H9 (cell line): ENCODE results near the gene DIPK1C. TPM values are rescaled to one million over a fixed set of nuclear protein-coding genes. Genes with fewer than 3 reads are reported as not detected.

Experiments
- DNase-seq: peaks from one replicate; pipeline ENCODE4 v3.0.0-alpha.2; 2017
- H2AFZ ChIP-seq: one replicate; pipeline ENCODE4 v1.6.1; 2013; ENCODE audit warnings: mild to moderate bottlenecking, low read length, control low read depth, moderate library complexity
- H2AK5ac ChIP-seq: 2 replicates; pipeline ENCODE4 v1.6.1; 2013; ENCODE audit warnings: low read length, control low read depth, mixed read lengths; ENCODE audit not compliant: insufficient read length
- H2BK120ac ChIP-seq: one replicate; pipeline ENCODE4 v1.6.1; 2013; ENCODE audit warnings: low read depth, mild to moderate bottlenecking, low read length, control low read depth, inconsistent platforms; ENCODE audit not compliant: poor library complexity, severe bottlenecking
- H2BK12ac ChIP-seq: 2 replicates; pipeline ENCODE4 v1.6.1; 2013; ENCODE audit warnings: low read length, control low read depth, mixed read lengths, low read depth; ENCODE audit not compliant: insufficient read length
- H2BK15ac ChIP-seq: 2 replicates; pipeline ENCODE4 v1.6.1; 2013; ENCODE audit warnings: low read depth, low read length, control low read depth
- H2BK20ac ChIP-seq: one replicate; pipeline ENCODE4 v1.6.1; 2013; ENCODE audit warnings: low read depth, mild to moderate bottlenecking, low read length, control low read depth, inconsistent platforms; ENCODE audit not compliant: poor library complexity, severe bottlenecking
- H2BK5ac ChIP-seq: 2 replicates; pipeline ENCODE4 v1.6.1; 2013; ENCODE audit warnings: low read length, control low read depth, mixed read lengths; ENCODE audit not compliant: insufficient read length
- H3K14ac ChIP-seq: 2 replicates; pipeline ENCODE4 v1.6.1; 2013; ENCODE audit warnings: low read length, control low read depth; ENCODE audit not compliant: insufficient read depth
- H3K18ac ChIP-seq: 2 replicates; pipeline ENCODE4 v1.6.1; 2013; ENCODE audit warnings: low read depth, mild to moderate bottlenecking, mixed read lengths, low read length, control low read depth; ENCODE audit not compliant: insufficient read length
- H3K23ac ChIP-seq: 2 replicates; pipeline ENCODE4 v1.6.1; 2013; ENCODE audit warnings: low read length, control low read depth, mixed read lengths, low read depth; ENCODE audit not compliant: insufficient read length
- H3K23me2 ChIP-seq: 2 replicates; pipeline ENCODE4 v1.6.1; 2013; ENCODE audit warnings: low read depth, mild to moderate bottlenecking, mixed read lengths, low read length, control low read depth; ENCODE audit not compliant: insufficient read length, poor library complexity, severe bottlenecking
- H3K27ac ChIP-seq: 2 replicates; pipeline ENCODE4 v1.5.1; 2013; ENCODE audit warnings: low read length, control low read depth, mixed read lengths, low read depth; ENCODE audit not compliant: insufficient read length
- H3K27me3 ChIP-seq: 2 replicates; pipeline ENCODE4 v1.6.1; 2013; ENCODE audit warnings: low read length, control low read depth, inconsistent platforms; ENCODE audit not compliant: insufficient read depth
- H3K4ac ChIP-seq: 2 replicates; pipeline ENCODE4 v1.6.1; 2013; ENCODE audit warnings: low read depth, mild to moderate bottlenecking, control low read depth, inconsistent platforms, low read length, moderate library complexity
- H3K4me1 ChIP-seq: 2 replicates; pipeline ENCODE4 v1.6.1; 2013; ENCODE audit warnings: low read length, control low read depth, inconsistent platforms; ENCODE audit not compliant: insufficient read depth
- H3K4me2 ChIP-seq: 2 replicates; pipeline ENCODE4 v1.6.1; 2013; ENCODE audit warnings: low read length, control low read depth, mixed read lengths; ENCODE audit not compliant: insufficient read length, insufficient read depth
- H3K56ac ChIP-seq: 2 replicates; pipeline ENCODE4 v1.6.1; 2013; ENCODE audit warnings: low read depth, mild to moderate bottlenecking, mixed read lengths, low read length, control low read depth; ENCODE audit not compliant: insufficient read length
- H3K79me1 ChIP-seq: 2 replicates; pipeline ENCODE4 v1.6.1; 2013; ENCODE audit warnings: low read depth, mild to moderate bottlenecking, moderate library complexity, low read length, control low read depth, inconsistent platforms; ENCODE audit not compliant: insufficient read depth, poor library complexity, severe bottlenecking
- H3K79me2 ChIP-seq: 2 replicates; pipeline ENCODE4 v1.6.1; 2013; ENCODE audit warnings: low read length, control low read depth, inconsistent platforms; ENCODE audit not compliant: insufficient read depth
- H3K9ac ChIP-seq: 2 replicates; pipeline ENCODE4 v1.6.1; 2013; ENCODE audit warnings: low read length, control low read depth, mixed read lengths; ENCODE audit not compliant: insufficient read length; ENCODE audit errors: extremely low read depth
- H3K9me3 ChIP-seq: one replicate; pipeline ENCODE4 v1.6.1; 2013; ENCODE audit warnings: low read depth, low read length, inconsistent platforms; ENCODE audit not compliant: control insufficient read depth
- H3T11ph ChIP-seq: one replicate; pipeline ENCODE4 v1.6.1; 2013; ENCODE audit warnings: mild to moderate bottlenecking, low read length, control low read depth, inconsistent platforms
- H4K20me1 ChIP-seq: one replicate; pipeline ENCODE4 v1.6.1; 2013; ENCODE audit not compliant: control insufficient read depth, insufficient read length, insufficient read depth
- H4K5ac ChIP-seq: 2 replicates; pipeline ENCODE4 v1.6.1; 2013; ENCODE audit warnings: low read depth, mild to moderate bottlenecking, mixed read lengths, low read length, control low read depth; ENCODE audit not compliant: insufficient read length
- H4K8ac ChIP-seq: replicated peaks from 2 replicates; pipeline ENCODE4 v1.6.1; 2013; ENCODE audit warnings: low read length, control low read depth, mixed read lengths, low read depth; ENCODE audit not compliant: insufficient read length
- H4K91ac ChIP-seq: 2 replicates; pipeline ENCODE4 v1.6.1; 2013; ENCODE audit warnings: low read depth, mild to moderate bottlenecking, moderate library complexity, mixed read lengths, low read length, control low read depth; ENCODE audit not compliant: insufficient read length
- H3K27ac Mint-ChIP-seq, 3 experiments: 2 replicates in 2 of 3; 3 replicates in 1 of 3; pipeline ENCODE4 v1.8.0; 2020 to 2021; ENCODE audit warnings: mixed read lengths in 3 of 3, mild to moderate bottlenecking in 1 of 3, moderate library complexity in 1 of 3
- H3K27me3 Mint-ChIP-seq: 2 replicates; pipeline ENCODE4 v1.8.0; 2021; ENCODE audit warnings: low read depth, mild to moderate bottlenecking, moderate library complexity, mixed read lengths
- H3K36me3 Mint-ChIP-seq, 3 experiments: 2 replicates in 2 of 3; 3 replicates in 1 of 3; pipeline ENCODE4 v1.8.0; 2020 to 2021; ENCODE audit warnings: low read depth in 3 of 3, mixed read lengths in 3 of 3; ENCODE audit not compliant: insufficient read depth in 1 of 3
- H3K4me1 Mint-ChIP-seq, 2 experiments: 2 replicates each; pipeline ENCODE4 v1.8.0; 2020; ENCODE audit warnings: mixed read lengths in 2 of 2
- H3K4me3 Mint-ChIP-seq, 2 experiments: 2 replicates in 1 of 2; 3 replicates in 1 of 2; pipeline ENCODE4 v1.8.0; 2020 to 2021; ENCODE audit warnings: mild to moderate bottlenecking in 2 of 2, mixed read lengths in 2 of 2, moderate library complexity in 1 of 2
- H3K9me3 Mint-ChIP-seq, 2 experiments: 2 replicates in 1 of 2; 3 replicates in 1 of 2; pipeline ENCODE4 v1.8.0; 2020; ENCODE audit warnings: mild to moderate bottlenecking in 2 of 2, mixed read lengths in 2 of 2, moderate library complexity in 1 of 2
- CTCF ChIP-seq: fragments of 200-600 bp; sonication (generic); conservative IDR thresholded peaks from 3 replicates; pipeline ENCODE4 v1.8.0; 2021; ENCODE audit warnings: antibody characterized with exemption, mild to moderate bottlenecking
- WGBS: extraction: QIAGEN DNeasy Blood & Tissue Kit; methylation state at CpG from one replicate; pipeline ENCODE4 v1.1.7; 2013; ENCODE audit warnings: missing lambda C conversion rate, low lambda C conversion rate, mixed read lengths; ENCODE audit not compliant: insufficient read length; ENCODE audit errors: extremely low coverage; 5-methylcytosine and 5-hydroxymethylcytosine counted together
- total RNA-seq: library from RNA; stranded (reverse); gene quantifications from 2 replicates; pipeline ENCODE4 v1.2.1, GENCODE V29; 2021

DIPK1C gene
- total RNA-seq, 1 experiment from 2014 or later = not detected

GRCh38 chr18:74446631-74447403 lies 10.3 kb downstream of the DIPK1C start:
- Histone ChIP-seq H2BK5ac (no peak overlapping the region), H4K91ac (no peak overlapping the region), H3K9me3 (no peaks in the 10 kb centered on the region), H3K14ac (no peak overlapping the region; the same call in 1 of the 2 replicates), H3K4ac (no peak overlapping the region), H3K9ac (no peak overlapping the region), H2AFZ (no peak overlapping the region), H3K4me1 (no peaks in the 10 kb centered on the region), H3T11ph (no peak overlapping the region), H3K23ac (no peak overlapping the region), H3K56ac (no peak overlapping the region), H3K27me3 (no peaks in the 10 kb centered on the region), H3K4me2 (no peak overlapping the region), H3K18ac (no peak overlapping the region), H2BK15ac (no peak overlapping the region), H4K5ac (no peak overlapping the region), H4K8ac (no peak overlapping the region), H2BK120ac (no peak overlapping the region), H3K79me2 (no peaks in the 10 kb centered on the region), H2BK12ac (no peak overlapping the region), H3K23me2 (no peaks in the 10 kb centered on the region), H3K79me1 (no peaks in the 10 kb centered on the region), H4K20me1 (no peaks in the 10 kb centered on the region), H2BK20ac (no peak overlapping the region), H3K27ac (no peak overlapping the region), H2AK5ac (no peak overlapping the region)
- no peaks in the 10 kb centered on the region for H3K9me3 Mint-ChIP-seq
- WGBS = no CpG with 5 or more reads among the region's 38 CpGs
- no peaks in the 10 kb centered on the region; a peak in 1 of 7 replicates for H3K36me3 Mint-ChIP-seq
- no peak overlapping the region for H3K4me3 Mint-ChIP-seq
- peaks cover 5% of the 10 kb centered on the region for H3K27me3 Mint-ChIP-seq
- no peaks in the 10 kb centered on the region for H3K4me1 Mint-ChIP-seq
- no peak for DNase-seq
- no peak overlapping the region; a peak in 1 of 7 replicates for H3K27ac Mint-ChIP-seq
- TF ChIP-seq CTCF = no peak
